GM12892 (cell line): ENCODE data around the gene NAV2.

ENCODE experiments used
- POLR2A ChIP-seq: IDR thresholded peaks from 2 replicates; pipeline ENCODE4 v1.6.1; 2011; ENCODE audit warnings: low read depth, low read length, control low read depth
- POLR2AphosphoS5 ChIP-seq: IDR thresholded peaks from 2 replicates; pipeline ENCODE4 v1.6.1; 2011; ENCODE audit warnings: low read depth, low read length, control low read depth
- TAF1 ChIP-seq: IDR thresholded peaks from 2 replicates; pipeline ENCODE4 v1.6.1; 2011; ENCODE audit warnings: low read depth, mild to moderate bottlenecking, control low read depth, low read length, borderline replicate concordance

- TF ChIP-seq TAF1: no peak
- TF ChIP-seq POLR2A: no peak
- no peak for TF ChIP-seq POLR2AphosphoS5
Measured at GRCh38 chr11:19676475-19677380, 35.9 kb upstream of the NAV2 start.
